NCI-H69 (cell line): Measurements from ENCODE around the gene RPS13.
"Not testable (repeated sequence)": the region's sequence is repeated elsewhere in the genome, so short reads cannot be mapped to it uniquely, and the experiment has no call there.

Source experiments
- DNase-seq: peaks from one replicate; lab custom pipeline; 2025; lab: John Stamatoyannopoulos, UW

Gene RPS13

GRCh38 chr11:17077520-17078401 is at the start of gene RPS13:
Gene RPS13 (minus strand): TSS chr11:17077667. CDS start chr11:17077641, 26 bp downstream.
- DNase-seq, result peak; percentile 100

GRCh38 chr11:17121981-17122380 is 44.5 kb upstream of the RPS13 start:
- no peak for DNase-seq

- no peak for DNase-seq
Observed at GRCh38 chr11:17117262-17117661, 39.8 kb upstream of the RPS13 start.

- DNase-seq, result no peak
Observed at GRCh38 chr11:17116117-17116516, 38.6 kb upstream of the RPS13 start.

GRCh38 chr11:17107745-17108144 is 30.3 kb upstream of the RPS13 start:
- DNase-seq, result peak; percentile 8

- not testable (repeated sequence) for DNase-seq
Observed at GRCh38 chr11:17105404-17106040, 28.1 kb upstream of the RPS13 start.

GRCh38 chr11:17102462-17102861 is 25.0 kb upstream of the RPS13 start:
- DNase-seq, result no peak

GRCh38 chr11:17098658-17099057 is 21.2 kb upstream of the RPS13 start:
- DNase-seq, result no peak

GRCh38 chr11:17098038-17098437 is 20.6 kb upstream of the RPS13 start:
- no peak for DNase-seq

GRCh38 chr11:17085976-17086375 is 8.5 kb upstream of the RPS13 start:
- DNase-seq, result not testable (repeated sequence)

- no peak for DNase-seq
Observed at GRCh38 chr11:17077240-17077519, 287 bp downstream of the RPS13 start.

GRCh38 chr11:17076517-17077239 is 789 bp downstream of the RPS13 start:
- no peak for DNase-seq

- DNase-seq, result no peak
Observed at GRCh38 chr11:17075506-17075905, 2.0 kb downstream of the RPS13 start.

GRCh38 chr11:17073370-17074027 is 4.0 kb downstream of the RPS13 start:
- no peak for DNase-seq

- no peak for DNase-seq
Observed at GRCh38 chr11:17067417-17067816, 10.1 kb downstream of the RPS13 start.

- DNase-seq, result no peak
Observed at GRCh38 chr11:17066691-17067090, 10.8 kb downstream of the RPS13 start.

- DNase-seq, result peak; percentile 79
Observed at GRCh38 chr11:17063171-17064002, 14.1 kb downstream of the RPS13 start.

GRCh38 chr11:17051146-17051545 is 26.3 kb downstream of the RPS13 start:
- not testable (repeated sequence) for DNase-seq

GRCh38 chr11:17048491-17048890 is 29.0 kb downstream of the RPS13 start:
- peak; percentile 26 for DNase-seq

- DNase-seq, result no peak
Observed at GRCh38 chr11:17046690-17047089, 30.8 kb downstream of the RPS13 start.
